ENCODE results near the gene HEATR5B.

- no peak for TF ChIP-seq EZH2phosphoT487 (IDR thresholded peaks at IDR 0.05; ENCODE audit: borderline replicate concordance, low read length)
- no peak for TF ChIP-seq CTCF (IDR thresholded peaks at IDR 0.05; ENCODE audit: low read depth, low read length, poor library complexity, severe bottlenecking)
These were observed 22.4 kb downstream of the HEATR5B start for GRCh38 chr2:37061776-37062175.
